Right lobe of liver (tissue), 6 donors: ENCODE data around the gene RNF32. TPM values are rescaled to one million over a fixed set of nuclear protein-coding genes. Genes with fewer than 3 reads are reported as not detected.

Source experiments
- ATAC-seq, 4 donors: fragments of 200-7000 bp; cut with Tn5 transposase; one replicate each; pipeline ENCODE4 v1.9.1; 2020; ENCODE audit warnings: mild to moderate bottlenecking in 4 of 4, moderate library complexity in 4 of 4
- DNase-seq, 3 donors: peaks; one replicate each; pipeline ENCODE4 v3.0.0-alpha.2; 2020
- H3K27ac ChIP-seq, 3 donors: fragments of 200-600 bp; one replicate each; pipeline ENCODE4 v1.8.0; 2022
- H3K27me3 ChIP-seq, 2 donors: fragments of 200-600 bp; one replicate each; pipeline ENCODE4 v1.8.0; 2022
- H3K36me3 ChIP-seq, 4 donors: fragments of 200-600 bp; sonication (generic) in 1 of 4; one replicate each; pipeline versions ENCODE4 v1.5.1 to v1.8.0; 2017 to 2022; ENCODE audit warnings: control low read depth in 1 of 4
- H3K4me1 ChIP-seq, 4 donors: fragments of 200-600 bp; sonication (generic) in 1 of 4; one replicate each; pipeline versions ENCODE4 v1.5.1 to v1.8.0; 2017 to 2022; ENCODE audit warnings: control low read depth in 1 of 4
- H3K4me3 ChIP-seq, 3 donors: fragments of 200-600 bp; one replicate each; pipeline ENCODE4 v1.8.0; 2022
- H3K9me3 ChIP-seq, 4 donors: fragments of 200-600 bp; sonication (generic) in 1 of 4; one replicate each; pipeline versions ENCODE4 v1.5.1 to v1.8.0; 2017 to 2022; ENCODE audit warnings: control low read depth in 1 of 4
- CTCF ChIP-seq, 4 donors: fragments of 200-600 bp in 3 of 4; fragments of 450-650 bp in 1 of 4; IDR thresholded peaks; one replicate each; pipeline versions ENCODE4 v1.5.1 to v1.8.0; 2016 to 2022; ENCODE audit warnings: antibody characterized with exemption in 4 of 4, mild to moderate bottlenecking in 2 of 4
- POLR2A ChIP-seq: fragments of 450-650 bp; IDR thresholded peaks from one replicate; pipeline ENCODE4 v1.6.1; 2017; ENCODE audit warnings: antibody characterized with exemption, mild to moderate bottlenecking
- WGBS: methylation state at CpG from one replicate; pipeline ENCODE4 v1.1.6; 2018; ENCODE audit warnings: low coverage, low lambda C conversion rate; ENCODE audit not compliant: insufficient coverage; ENCODE audit errors: missing lambda C conversion rate; 5-methylcytosine and 5-hydroxymethylcytosine counted together
- intact Hi-C, 2 donors: fragments of 100-400 bp; cut with DNase I; formaldehyde crosslinking; loops; one replicate each; pipeline versions ENCODE4 v1.11.2 to v1.14.1; 2022
- long read RNA-seq: library from polyadenylated mRNA; unstranded; transcript quantifications from one replicate; pipeline ENCODE4 v2.0.0, GENCODE V29; 2019
- total RNA-seq, 6 experiments: library from RNA; depleted of rRNA in 2 of 6; stranded (reverse); fragments of >200 nt in 2 of 6; fragmentation: NEBNext Ultra II Directional in 3 of 6; extraction: Animal tissue kit (Norgen Biotek cat#: 25700) in 3 of 6; gene quantifications; one replicate each; pipeline versions ENCODE4 v1.1.0 to v1.2.4, GENCODE V29; 2016 to 2023
- donor health status: DM: no; HTN: yes; CAD: no.
- donor health status: DM: no; HTN: no; CAD: no.
- donor health status: DM: no; HTN: no; CAD: no.
- donor health status: DM: no; HTN: yes; CAD: no.
- donor health status: DM: no; HTN: yes; CAD: no.

Gene RNF32
- under 1 TPM in 5 of 6 experiments, not detected in 1; 0.23 to 0.84 (median 0.66) TPM for total RNA-seq
- long read RNA-seq, result 0 reads

DNA sequence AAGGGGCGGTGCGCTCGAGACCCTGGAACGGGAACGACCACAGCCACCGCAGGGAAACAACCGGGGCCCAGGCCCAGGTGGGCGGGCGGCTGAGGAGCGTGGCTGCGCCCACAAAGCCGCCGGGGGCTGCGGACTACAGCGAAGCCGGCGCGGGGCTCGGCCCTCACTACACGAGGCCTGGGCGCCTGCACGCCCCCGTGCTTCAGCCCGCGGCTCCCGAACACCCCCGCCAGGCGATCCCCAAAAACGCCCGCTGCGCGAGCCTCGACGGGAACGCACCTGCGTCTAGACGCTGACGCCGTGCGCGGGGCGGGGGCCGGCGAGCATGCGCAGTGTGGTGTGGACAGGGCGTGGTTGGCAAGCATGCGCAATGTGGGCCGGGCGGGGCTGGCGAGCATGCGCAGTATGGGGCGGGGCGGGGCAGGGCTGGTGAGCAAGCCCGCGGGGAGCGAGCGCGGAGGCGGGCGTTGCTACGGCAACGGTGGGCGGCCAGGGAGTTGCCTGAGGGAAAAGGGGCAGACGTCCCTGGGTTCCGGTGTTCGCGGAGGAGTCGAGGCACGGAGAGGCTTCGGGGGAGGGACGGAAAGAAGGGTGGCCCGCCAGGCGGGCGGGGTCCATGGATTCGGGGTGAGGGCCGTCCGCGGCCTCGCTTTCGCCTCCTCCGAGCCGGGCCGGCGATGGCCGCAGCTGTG is at the start of gene RNF32:
Gene RNF32 (plus strand): TSS at position 518 of the 692 bp plus-strand sequence. CDS start 3,104 bp downstream, outside the sequence.
- peak; percentile 95 to 96 (median 96) for ATAC-seq
- Histone ChIP-seq H3K36me3 (no peaks in the 10 kb centered on the region), H3K27me3 (no peaks in the 10 kb centered on the region), H3K27ac (peak within 1 kb of the TSS; percentile 43 to 71 (median 64)), H3K4me3 (peak within 1 kb of the TSS; percentile 90 to 97 (median 96)), H3K9me3 (no peaks in the 10 kb centered on the region), H3K4me1 (peaks cover 0 to 13% (median 0%) of the 10 kb centered on the region in 4 donors)
- 0% methylated on average over 5 of the region's 85 CpGs for WGBS
- peak; percentile 97 for DNase-seq
- TF ChIP-seq CTCF (IDR thresholded peaks at IDR 0.05) (no peak), POLR2A (peak; percentile 67)
- intact Hi-C loops, result no loop called here

DNA sequence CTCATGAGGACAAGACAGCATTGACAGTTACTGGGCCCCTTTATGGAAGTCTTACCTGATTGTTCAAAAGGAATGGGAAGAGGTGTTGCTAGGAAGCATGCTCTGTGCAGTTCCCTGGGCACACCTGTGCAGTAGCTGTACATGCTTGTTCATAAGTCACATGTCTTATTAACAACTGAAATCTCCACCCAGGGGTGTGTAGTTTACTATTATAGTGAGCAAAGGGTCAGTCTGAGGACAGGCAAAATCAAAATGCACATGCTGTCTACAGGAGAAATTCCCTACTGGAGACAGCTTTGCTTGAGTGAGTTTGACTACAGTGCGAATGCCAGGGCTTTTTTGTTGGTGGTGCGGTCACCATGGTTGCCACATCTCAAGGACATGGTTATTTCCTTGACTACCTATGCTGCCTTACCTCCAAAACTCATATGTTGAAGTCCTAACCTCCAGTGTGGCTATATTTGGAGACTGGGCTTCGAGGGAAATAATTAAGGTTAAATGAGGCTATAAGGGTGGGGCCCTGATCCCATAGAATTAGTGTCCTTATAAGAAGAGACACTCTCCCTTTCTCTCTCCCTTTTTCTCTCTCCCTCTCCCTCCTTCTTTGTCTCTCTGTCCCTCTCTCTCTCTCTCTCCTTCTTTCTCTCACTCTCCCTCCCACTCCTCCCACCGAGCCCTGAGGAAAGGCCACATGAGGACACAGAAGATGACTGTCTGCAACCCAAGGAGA is 48.3 kb upstream of the RNF32 start:
- no peak overlapping the region for H3K27ac ChIP-seq
- H3K36me3 ChIP-seq, result no peaks in the 10 kb centered on the region
- DNase-seq, result no peak
- 94% methylated on average over 4 of the region's 4 CpGs for WGBS
- no peak overlapping the region for H3K4me3 ChIP-seq
- ATAC-seq, result no peak
- no peaks in the 10 kb centered on the region for H3K27me3 ChIP-seq
- intact Hi-C loops, result no loop called here
- no peaks in the 10 kb centered on the region for H3K9me3 ChIP-seq
- H3K4me1 ChIP-seq, result peaks cover 0 to 5% (median 0%) of the 10 kb centered on the region in 4 donors
- no peak for TF ChIP-seq POLR2A
- no peak for TF ChIP-seq CTCF (IDR thresholded peaks at IDR 0.05)

GRCh38 chr7:156594283-156595080 is 46.1 kb upstream of the RNF32 start:
- peak; percentile 39 to 77 (median 57) for ATAC-seq
- Histone ChIP-seq H3K27ac (no peak overlapping the region), H3K4me1 (peaks cover 0 to 5% (median 0%) of the 10 kb centered on the region in 4 donors), H3K4me3 (no peak overlapping the region), H3K9me3 (no peaks in the 10 kb centered on the region), H3K36me3 (no peaks in the 10 kb centered on the region), H3K27me3 (no peaks in the 10 kb centered on the region)
- 69% methylated on average over 4 of the region's 6 CpGs for WGBS
- no peak for DNase-seq
- TF ChIP-seq POLR2A (no peak), CTCF (IDR thresholded peaks at IDR 0.05) (no peak)
- intact Hi-C loops, result no loop called here

GRCh38 chr7:156600496-156600895 is 40.1 kb upstream of the RNF32 start:
- DNase-seq, result no peak
- 84% methylated on average over 8 of the region's 8 CpGs for WGBS
- intact Hi-C loops, result no loop called here
- no peaks in the 10 kb centered on the region for H3K9me3 ChIP-seq
- ATAC-seq, result no peak
- no peaks in the 10 kb centered on the region for H3K4me1 ChIP-seq
- no peaks in the 10 kb centered on the region for H3K27me3 ChIP-seq
- H3K36me3 ChIP-seq, result no peaks in the 10 kb centered on the region
- no peak overlapping the region for H3K4me3 ChIP-seq
- TF ChIP-seq POLR2A (no peak), CTCF (IDR thresholded peaks at IDR 0.05) (no peak)
- H3K27ac ChIP-seq, result no peak overlapping the region
